ENCODE measurements around the gene SH3BP2. TPM values are rescaled to one million over a fixed set of nuclear protein-coding genes. Genes with fewer than 3 reads are reported as not detected.

Gene SH3BP2
- total RNA-seq, 1 donor from 2014 or later = 85.3 TPM

DNA sequence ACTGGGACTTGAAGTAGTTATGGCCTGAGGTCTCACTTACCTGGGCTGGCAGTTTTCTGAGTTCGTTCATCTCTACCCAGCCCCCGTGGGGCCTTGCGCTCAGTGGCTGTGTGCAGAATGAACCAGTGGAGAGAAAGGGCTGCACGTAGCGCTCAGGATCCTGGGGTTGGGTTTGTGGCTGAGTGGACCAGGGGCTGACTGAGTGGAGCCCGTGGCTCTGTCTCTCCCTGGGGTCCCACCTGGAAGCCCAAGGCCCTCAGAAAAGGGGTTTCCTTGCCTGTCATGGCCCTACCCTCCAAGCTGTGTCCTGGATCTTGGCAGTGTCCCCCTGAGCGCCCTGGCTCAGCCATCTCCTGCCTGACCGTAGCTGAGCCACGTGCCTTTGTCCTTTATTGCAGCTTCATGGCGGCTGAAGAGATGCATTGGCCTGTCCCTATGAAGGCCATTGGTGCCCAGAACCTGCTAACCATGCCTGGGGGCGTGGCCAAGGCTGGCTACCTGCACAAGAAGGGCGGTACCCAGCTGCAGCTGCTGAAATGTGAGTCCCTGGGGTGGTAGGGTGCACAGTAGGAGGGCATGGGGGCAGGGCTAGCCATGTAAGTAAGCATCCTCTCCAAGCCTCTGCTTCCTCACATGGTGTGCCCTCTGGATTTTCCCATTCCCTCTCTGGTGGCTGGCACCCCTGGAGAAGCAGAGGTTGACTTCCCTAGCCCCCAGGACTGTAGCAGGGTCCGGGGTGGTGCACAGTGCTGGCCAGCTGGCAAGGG is 27.5 kb downstream of the SH3BP2 start:
- peaks cover 2% of the 10 kb centered on the region for H3K4me1 Mint-ChIP-seq (ENCODE audit: low read depth, unreplicated experiment)
- no peak overlapping the region for H3K27ac Mint-ChIP-seq (ENCODE audit: unreplicated experiment)
- H3K4me3 Mint-ChIP-seq (ENCODE audit: unreplicated experiment) = no peak overlapping the region
- peaks cover 7% of the 10 kb centered on the region for H3K36me3 Mint-ChIP-seq (ENCODE audit: unreplicated experiment)
- TF ChIP-seq, protein P1, sequence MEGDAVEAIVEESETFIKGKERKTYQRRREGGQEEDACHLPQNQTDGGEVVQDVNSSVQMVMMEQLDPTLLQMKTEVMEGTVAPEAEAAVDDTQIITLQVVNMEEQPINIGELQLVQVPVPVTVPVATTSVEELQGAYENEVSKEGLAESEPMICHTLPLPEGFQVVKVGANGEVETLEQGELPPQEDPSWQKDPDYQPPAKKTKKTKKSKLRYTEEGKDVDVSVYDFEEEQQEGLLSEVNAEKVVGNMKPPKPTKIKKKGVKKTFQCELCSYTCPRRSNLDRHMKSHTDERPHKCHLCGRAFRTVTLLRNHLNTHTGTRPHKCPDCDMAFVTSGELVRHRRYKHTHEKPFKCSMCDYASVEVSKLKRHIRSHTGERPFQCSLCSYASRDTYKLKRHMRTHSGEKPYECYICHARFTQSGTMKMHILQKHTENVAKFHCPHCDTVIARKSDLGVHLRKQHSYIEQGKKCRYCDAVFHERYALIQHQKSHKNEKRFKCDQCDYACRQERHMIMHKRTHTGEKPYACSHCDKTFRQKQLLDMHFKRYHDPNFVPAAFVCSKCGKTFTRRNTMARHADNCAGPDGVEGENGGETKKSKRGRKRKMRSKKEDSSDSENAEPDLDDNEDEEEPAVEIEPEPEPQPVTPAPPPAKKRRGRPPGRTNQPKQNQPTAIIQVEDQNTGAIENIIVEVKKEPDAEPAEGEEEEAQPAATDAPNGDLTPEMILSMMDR (IDR thresholded peaks at IDR 0.05; ENCODE audit: partially characterized antibody, unreplicated experiment) = no peak
- peaks cover 13% of the 10 kb centered on the region for H3K27me3 Mint-ChIP-seq (ENCODE audit: unreplicated experiment)
- DNase-seq = no peak
- peaks cover 12% of the 10 kb centered on the region for H3K9me3 Mint-ChIP-seq (ENCODE audit: unreplicated experiment)

DNA sequence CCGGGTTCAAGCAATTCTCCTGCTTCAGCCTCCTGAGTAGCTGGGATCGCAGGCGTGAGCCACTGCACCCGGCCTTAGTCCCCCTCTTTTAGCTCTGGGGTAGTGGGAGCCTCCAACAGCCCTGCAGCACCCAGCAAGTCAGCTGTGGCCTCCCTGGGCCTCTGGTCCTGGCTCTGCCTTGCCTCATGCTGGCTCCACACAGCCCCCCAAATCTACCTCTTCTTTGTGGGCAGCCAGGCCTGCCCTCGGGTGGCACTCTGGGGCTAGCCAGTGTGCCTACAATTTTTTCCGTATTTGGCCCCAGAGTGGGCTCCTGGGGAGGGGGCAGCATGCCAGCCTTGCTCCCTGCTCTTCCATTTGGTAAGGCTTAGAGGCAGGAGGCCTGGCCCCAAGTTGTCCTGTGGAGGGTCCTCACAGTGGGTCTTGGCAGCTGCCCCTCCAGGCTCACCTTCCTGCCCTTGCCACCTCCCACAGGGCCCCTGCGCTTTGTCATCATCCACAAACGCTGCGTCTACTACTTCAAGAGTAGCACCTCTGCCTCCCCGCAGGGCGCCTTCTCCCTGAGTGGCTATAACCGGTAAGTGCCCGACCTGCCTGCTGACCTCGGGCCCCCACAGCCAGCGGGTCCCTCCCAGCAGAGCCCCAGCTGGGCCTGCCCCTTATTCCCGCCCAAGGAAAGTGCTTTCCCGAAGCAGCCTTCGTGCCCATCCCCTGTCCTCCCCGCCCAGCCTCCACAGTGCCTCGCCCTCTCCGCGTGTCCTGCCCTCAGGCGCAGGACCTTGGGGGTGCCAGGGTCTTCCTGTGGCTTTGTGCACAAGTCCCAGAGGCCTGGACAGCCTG is 29.8 kb downstream of the SH3BP2 start:
- TF ChIP-seq, protein P1 (IDR thresholded peaks at IDR 0.05; ENCODE audit: partially characterized antibody, unreplicated experiment) = no peak
- H3K4me3 Mint-ChIP-seq (ENCODE audit: unreplicated experiment) = no peak overlapping the region
- no peaks in the 10 kb centered on the region for H3K27me3 Mint-ChIP-seq (ENCODE audit: unreplicated experiment)
- DNase-seq = peak; percentile 7
- peaks cover 1% of the 10 kb centered on the region for H3K9me3 Mint-ChIP-seq (ENCODE audit: unreplicated experiment)
- H3K4me1 Mint-ChIP-seq (ENCODE audit: low read depth, unreplicated experiment) = peaks cover 2% of the 10 kb centered on the region
- no peak overlapping the region for H3K27ac Mint-ChIP-seq (ENCODE audit: unreplicated experiment)
- peaks cover 7% of the 10 kb centered on the region for H3K36me3 Mint-ChIP-seq (ENCODE audit: unreplicated experiment)

DNA sequence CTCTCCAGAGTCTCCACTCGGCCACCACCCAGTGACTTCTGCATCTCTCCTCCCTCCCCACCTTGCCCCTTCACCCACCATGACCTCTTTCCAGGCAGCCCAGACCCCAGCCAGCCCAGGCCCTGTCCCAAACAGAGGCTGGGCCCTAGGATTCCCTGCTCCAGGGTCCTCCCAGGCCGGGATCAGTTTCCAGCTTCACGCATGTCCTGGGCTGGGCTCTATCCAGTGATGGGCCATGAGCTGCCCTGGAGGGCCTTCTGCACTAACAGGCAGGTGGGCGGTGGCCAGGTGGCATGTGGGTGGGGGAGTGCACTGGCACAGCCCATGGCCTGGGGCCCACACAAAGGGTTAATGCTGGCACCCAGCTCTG is 30.4 kb downstream of the SH3BP2 start:
- peak; percentile 4 for DNase-seq
- Mint-ChIP-seq H3K4me3 (ENCODE audit: unreplicated experiment) (no peak overlapping the region), H3K4me1 (ENCODE audit: low read depth, unreplicated experiment) (peaks cover 2% of the 10 kb centered on the region), H3K27ac (ENCODE audit: unreplicated experiment) (no peak overlapping the region), H3K36me3 (ENCODE audit: unreplicated experiment) (peaks cover 7% of the 10 kb centered on the region), H3K27me3 (ENCODE audit: unreplicated experiment) (no peaks in the 10 kb centered on the region), H3K9me3 (ENCODE audit: unreplicated experiment) (peaks cover 1% of the 10 kb centered on the region)
- TF ChIP-seq, protein P1 (IDR thresholded peaks at IDR 0.05; ENCODE audit: partially characterized antibody, unreplicated experiment) = no peak

DNA sequence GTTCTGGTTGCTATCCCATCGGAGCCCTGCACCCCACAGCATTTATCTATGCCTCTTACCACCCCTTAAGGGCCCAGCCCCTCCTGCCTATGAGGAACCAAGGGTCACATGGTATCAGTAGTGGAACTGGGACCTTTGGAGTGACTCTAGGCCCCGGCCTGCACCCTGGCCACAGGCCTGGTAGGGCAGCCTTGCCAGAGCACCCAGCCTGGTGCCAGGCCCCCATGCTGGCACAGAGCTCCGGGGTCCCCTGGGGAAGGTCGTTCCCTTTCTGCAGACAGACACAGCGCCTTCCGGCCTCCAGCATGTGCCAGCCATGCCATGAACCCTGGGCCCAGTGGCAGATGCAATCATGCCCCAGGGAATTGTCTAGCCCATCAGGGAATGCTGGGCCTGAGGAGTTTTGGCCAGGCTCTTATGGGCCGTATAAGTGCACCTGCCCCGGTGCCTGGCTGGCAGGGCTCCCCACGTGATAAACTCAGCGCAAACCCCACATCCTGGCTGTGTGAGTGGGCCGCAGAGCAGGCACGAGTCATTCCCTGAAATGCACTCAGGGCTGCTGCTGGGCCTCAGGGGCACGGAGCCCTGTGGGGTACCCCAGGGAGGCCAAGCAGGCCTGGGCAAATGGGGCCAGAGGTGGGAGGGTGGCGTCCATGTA is 30.9 kb downstream of the SH3BP2 start:
- H3K4me1 Mint-ChIP-seq (ENCODE audit: low read depth, unreplicated experiment) = peaks cover 2% of the 10 kb centered on the region
- H3K27me3 Mint-ChIP-seq (ENCODE audit: unreplicated experiment) = no peaks in the 10 kb centered on the region

More for the DNA sequence above, 30.9 kb downstream of the SH3BP2 start:
- DNase-seq = peak; percentile 6
- Mint-ChIP-seq H3K27ac (ENCODE audit: unreplicated experiment) (no peak overlapping the region), H3K9me3 (ENCODE audit: unreplicated experiment) (peaks cover 2% of the 10 kb centered on the region), H3K4me3 (ENCODE audit: unreplicated experiment) (no peak overlapping the region), H3K36me3 (ENCODE audit: unreplicated experiment) (peaks cover 7% of the 10 kb centered on the region)
- TF ChIP-seq, protein P1 (IDR thresholded peaks at IDR 0.05; ENCODE audit: partially characterized antibody, unreplicated experiment) = no peak
